IPS-18c (cell line): Measurements from ENCODE around the gene S100A16.
"Not testable (repeated sequence)": the region's sequence is repeated elsewhere in the genome, so short reads cannot be mapped to it uniquely, and the experiment has no call there.

Experiments
- H3K4me3 ChIP-seq: 2 replicates; pipeline ENCODE4 v1.7.0; 2013; ENCODE audit warnings: low read depth, mild to moderate bottlenecking, low read length, moderate library complexity; ENCODE audit not compliant: insufficient read depth
- H3K9me3 ChIP-seq: one replicate; pipeline ENCODE4 v1.6.1; 2013; ENCODE audit warnings: mild to moderate bottlenecking, low read length, moderate library complexity; ENCODE audit not compliant: control insufficient read depth, insufficient read depth

The S100A16 gene

DNA sequence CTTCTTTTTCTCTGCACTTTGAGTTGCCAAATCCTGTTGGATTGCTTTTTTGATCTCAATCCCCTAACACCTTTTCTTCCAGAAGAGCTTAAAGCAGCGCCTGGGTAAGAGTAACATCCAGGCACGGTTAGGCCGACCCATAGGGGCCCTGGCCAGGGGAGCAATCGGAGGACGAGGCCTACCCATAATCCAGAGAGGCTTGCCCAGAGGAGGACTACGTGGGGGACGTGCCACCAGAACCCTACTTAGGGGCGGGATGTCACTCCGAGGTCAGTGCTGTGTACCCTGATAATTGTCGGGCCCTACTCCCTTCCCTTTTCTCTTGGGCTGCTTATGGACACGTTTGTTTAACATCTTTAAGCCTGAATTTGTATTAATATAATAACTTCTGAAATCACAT, 29.2 kb upstream of the S100A16 start:
- Histone ChIP-seq H3K4me3 (no peak overlapping the region), H3K9me3 (no peaks in the 10 kb centered on the region)

DNA sequence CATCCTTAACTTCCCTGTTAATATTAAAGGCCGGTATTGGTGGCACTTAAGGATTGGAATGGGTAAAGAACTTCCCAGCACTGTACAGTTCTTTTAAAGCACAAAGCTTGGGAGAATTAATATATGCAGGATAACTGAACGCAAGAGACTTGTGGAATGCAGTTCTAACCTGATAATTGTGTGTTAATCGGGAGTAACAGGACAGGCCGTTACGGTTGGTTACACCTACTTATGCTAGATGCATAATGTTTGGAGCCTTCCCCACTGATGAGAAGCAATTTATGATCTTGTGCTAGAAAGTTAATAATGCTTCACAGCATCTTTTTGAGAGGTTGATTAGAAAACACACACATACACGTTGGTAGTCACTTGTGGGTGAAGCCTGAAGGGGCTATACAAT, 27.9 kb upstream of the S100A16 start:
- Histone ChIP-seq H3K4me3 (no peak overlapping the region), H3K9me3 (no peaks in the 10 kb centered on the region)

DNA sequence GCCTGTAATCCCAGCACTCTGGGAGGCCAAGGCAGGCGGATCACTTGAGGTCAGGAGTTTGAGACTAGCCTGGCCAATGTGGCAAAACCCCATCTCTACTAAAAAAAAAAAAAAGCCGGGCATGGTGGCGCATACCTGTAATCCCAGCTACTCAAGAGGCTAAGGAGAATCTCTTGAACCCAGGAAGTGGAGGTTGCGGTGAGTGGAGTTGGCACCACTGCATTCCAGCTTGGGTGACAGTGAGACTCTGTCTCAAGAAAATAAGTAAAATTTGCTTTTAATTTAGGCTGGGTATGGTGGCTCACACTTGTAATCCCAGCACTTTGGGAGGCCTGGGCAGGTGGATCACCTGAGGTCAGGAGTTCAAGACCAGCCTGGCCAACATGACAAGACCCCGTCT, 27.3 kb upstream of the S100A16 start:
- not testable (repeated sequence) for H3K4me3 ChIP-seq, H3K9me3 ChIP-seq

DNA sequence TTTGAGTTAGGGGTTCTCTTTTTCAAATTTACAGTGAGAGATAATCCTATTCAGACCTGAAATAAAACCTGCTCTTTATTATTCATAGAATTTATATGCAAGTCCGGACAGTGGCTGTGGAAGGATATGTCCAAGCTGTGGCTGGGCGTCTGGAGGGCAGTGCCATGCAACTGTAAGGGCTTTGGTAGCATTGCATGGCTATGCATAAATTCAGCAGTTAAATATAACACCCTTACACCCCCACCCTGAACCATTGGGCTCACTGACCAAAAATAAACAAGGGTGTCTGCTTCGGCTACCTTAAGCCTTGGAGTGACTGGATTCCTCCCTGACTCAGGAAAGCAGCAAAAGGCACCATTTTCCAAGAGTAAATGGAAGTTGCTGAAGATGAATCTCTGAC, 26.3 kb upstream of the S100A16 start:
- Histone ChIP-seq H3K4me3 (no peak overlapping the region), H3K9me3 (no peaks in the 10 kb centered on the region)

DNA sequence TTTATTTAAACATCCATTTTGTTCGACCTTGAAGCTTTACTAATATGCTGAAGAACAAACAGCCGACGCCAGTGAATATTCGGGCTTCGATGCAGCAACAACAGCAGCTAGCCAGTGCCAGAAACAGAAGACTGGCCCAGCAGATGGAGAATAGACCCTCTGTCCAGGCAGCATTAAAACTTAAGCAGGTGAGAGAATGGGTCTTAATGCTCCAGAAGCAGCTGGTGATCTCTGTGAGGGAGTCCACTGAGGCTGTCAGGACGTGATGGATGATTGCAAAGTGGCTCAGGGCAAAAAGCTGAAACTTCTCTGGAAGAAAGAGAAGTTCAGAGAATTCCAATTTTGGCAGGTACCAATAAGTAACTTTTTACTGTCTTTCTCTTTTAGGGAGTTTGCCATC, 25.3 kb upstream of the S100A16 start:
- Histone ChIP-seq H3K4me3 (no peak overlapping the region), H3K9me3 (no peaks in the 10 kb centered on the region)

DNA sequence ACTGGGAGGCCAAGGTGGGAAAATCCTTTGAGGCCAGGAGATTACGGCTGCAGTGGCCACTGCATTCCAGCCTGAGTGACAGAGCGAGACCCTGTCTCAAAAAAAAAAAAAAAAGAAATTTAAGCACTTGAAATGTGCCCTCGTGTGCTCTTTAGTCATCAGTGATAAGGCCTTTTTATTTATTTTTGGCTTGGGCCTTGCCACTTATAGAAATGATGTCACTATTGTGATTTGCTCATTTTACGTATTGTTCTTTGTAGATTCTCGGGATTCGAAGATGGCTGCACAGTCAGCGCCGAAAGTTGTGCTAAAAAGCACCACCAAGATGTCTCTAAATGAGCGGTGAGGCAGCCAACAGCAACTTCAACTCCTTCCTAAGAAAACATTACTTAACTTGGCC, 23.4 kb upstream of the S100A16 start:
- Histone ChIP-seq H3K4me3 (no peak overlapping the region), H3K9me3 (no peaks in the 10 kb centered on the region)

DNA sequence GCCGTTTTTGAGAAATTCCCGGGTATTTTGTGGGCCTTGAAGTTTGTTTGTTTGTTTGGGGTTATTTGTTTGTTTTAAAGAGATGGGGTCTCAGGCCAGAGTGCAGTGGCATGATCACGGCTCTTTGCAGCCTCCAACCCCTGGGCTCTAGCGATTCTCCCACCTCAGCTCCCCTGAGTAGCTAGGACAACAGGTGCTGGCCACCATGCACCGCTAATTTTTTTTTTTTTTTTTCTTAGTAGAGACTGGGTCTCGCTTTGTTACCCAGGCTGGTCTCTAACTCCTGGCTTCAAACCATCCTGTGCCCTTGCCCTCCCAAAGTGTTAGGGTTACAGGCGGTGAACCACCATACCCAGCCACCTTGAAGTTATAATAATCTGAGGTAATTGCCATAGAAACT, 22.9 kb upstream of the S100A16 start:
- no peak overlapping the region for H3K4me3 ChIP-seq

DNA sequence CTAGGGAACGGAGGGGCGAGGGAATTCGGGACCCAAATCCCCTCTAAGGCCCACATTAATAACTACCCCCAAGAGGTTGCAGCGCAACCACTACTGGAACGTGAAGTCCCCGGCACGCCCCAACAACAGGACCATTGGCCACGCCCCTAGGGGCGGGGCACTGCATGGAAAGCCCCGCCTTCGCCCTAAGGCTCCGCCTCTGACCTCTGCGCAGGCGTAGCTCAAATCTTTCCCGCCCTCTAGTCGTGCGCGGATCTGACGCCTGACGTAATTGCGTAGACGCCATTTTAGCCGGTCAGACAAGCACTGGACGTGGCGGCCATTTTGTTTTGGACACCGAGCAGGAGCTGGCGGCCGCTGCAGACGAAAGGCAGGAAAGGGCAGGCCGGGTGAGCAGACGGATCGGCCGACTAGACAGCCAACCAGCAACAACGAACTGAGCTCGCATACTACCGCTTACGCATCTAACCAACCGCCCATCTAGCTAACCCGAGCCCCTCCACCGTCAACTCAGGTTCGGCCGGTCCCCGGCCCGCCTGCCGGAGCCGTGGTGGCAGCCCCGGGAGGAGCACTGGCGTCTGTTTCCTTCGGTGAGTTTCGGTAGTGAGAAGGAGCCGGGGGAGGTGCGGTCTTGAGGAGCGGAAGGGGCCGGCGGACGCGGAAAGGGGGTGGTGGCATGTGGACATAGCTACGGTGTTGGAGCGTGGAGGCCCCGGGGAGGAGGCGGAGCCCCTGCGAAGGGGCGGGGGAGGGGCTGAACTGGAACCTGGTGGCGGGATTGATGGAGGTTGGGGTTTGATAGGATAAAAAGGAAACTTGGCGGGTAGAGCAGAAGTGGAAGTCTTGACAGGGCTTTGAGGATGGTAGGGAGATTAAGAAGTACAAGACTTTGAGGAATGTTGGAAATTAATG, 21.1 kb upstream of the S100A16 start, which contains the start of gene CHTOP:
TSS of gene CHTOP (plus strand) at position 313 of the 912 bp plus-strand sequence. CDS start 2,523 bp downstream, outside the sequence.
- H3K9me3 ChIP-seq, result no peaks in the 10 kb centered on the region
- peak within 1 kb of the TSS; percentile 100 for H3K4me3 ChIP-seq

More for the DNA sequence above, 22.9 kb upstream of the S100A16 start:
- no peaks in the 10 kb centered on the region for H3K9me3 ChIP-seq

DNA sequence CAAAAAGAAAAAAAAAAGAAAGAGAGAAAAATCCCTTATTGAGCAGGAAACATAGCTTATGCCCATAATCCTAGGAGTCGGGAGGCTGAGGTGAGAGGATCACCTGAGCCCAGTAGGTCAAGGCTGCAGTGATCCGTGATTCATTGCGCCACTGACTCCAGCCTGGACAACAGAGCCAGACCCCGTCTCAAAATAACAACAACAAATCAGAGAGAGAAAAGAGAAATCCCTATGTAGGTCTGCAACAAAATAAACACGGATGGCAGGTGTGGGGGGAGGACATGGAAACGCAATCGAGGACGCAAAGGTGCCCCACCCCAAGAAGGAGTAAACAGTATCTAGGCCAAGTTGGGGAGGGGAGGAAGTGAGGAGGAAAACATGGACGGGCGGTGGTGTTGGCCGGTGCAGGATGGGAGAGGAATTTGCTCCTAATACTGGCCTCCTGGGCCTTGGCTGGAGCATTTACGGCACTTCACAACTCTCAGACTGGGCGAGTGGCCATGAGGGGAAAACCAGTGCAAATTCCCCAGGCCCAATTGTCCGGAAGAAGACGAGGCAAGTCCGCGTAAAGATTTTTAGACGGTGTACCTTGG, 20.3 kb upstream of the S100A16 start:
- Histone ChIP-seq H3K4me3 (peak overlapping the region; percentile 22; the same call in 1 of the 2 replicates), H3K9me3 (peaks cover 2% of the 10 kb centered on the region)

DNA sequence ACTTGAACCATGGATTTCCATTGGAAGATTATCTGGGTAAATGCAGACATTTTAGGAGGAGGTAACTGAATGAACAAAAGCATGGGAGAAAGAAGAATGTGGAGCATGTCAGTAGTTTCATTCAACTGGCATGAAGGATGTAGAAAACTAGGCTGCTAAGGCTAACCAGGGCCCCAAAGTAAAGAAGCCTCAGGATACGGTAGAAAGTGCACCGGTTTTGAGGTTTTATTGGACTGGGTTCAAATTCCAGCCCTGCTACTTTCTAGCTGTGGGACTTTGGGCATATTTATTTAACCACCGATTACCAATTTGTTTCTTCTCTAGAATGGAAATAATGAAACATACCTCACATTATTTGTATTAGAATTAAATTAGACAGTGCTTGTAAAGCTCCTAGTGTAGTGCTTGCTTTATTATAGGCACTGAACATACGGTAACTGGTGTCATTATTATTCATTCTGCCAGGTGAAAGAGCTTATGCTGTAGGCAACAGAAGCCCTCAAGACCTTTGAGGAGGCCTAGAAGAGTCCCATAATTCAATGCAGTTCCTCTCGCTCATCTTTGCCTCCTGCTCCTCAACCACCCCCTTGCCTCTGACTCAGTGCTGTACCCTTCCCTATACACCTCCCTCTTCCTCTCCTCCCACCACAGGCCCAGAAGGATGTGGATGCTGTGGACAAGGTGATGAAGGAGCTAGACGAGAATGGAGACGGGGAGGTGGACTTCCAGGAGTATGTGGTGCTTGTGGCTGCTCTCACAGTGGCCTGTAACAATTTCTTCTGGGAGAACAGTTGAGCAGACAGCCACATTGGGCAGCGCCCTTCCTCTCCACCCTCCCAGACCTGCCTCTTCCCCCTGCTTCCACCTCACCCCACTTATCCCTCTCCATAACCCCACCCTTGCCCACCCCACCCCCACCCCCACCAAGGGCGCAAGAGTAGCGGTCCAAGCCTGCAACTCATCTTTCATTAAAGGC, 18.4 kb upstream of the S100A16 start:
- Histone ChIP-seq H3K4me3 (no peak overlapping the region), H3K9me3 (peaks cover 2% of the 10 kb centered on the region)

DNA sequence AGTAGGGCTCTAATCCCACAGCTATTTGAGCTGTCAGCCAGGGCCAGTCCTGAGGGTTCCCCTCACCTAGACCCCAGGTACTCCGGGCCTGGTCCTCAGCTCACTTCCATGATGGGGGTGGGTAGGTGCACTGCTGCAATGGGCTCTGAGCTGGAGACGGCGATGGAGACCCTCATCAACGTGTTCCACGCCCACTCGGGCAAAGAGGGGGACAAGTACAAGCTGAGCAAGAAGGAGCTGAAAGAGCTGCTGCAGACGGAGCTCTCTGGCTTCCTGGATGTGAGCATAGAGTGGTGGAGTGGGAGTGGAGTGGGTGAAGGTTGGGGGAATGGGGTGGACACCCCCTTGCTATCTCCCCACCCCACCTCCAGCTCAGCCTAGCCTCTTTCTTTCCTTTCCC, 17.4 kb upstream of the S100A16 start:
- Histone ChIP-seq H3K9me3 (peaks cover 2% of the 10 kb centered on the region), H3K4me3 (no peak overlapping the region)

DNA sequence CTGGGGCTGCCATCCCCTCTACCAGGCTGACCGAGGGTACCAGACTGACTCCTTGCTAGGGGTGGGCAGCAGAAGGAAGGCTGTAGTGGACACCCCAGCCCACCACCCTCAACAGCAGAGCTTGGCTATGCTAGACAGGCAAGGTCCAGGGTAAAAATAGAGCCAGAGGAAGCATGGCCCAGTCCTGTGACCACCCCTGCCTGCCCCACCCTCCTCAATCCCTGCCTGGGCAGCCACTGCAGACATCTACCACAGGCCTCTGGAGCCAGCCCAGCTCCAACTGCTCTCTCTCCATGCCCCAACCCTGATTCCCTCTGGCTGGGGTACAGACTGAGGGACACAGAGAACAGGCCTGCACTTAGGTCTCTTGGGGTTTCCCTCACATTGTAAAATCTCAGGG, 17.0 kb upstream of the S100A16 start:
- peaks cover 2% of the 10 kb centered on the region for H3K9me3 ChIP-seq
- H3K4me3 ChIP-seq, result no peak overlapping the region

DNA sequence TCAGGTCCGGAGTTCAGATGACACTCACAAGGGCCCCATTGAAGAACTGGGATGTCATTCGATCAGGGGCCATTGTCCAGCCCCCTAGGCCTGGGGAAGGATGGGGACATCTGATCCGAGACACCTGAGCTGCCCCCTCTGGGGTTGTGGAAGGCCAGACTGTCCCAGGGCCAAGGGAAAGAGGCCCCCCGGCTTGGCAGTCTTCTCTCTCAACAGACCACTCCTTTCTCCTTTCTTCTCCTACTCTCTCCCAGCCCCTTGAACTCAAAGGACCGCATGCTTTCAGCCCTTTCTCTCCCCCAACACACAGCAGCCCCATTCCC, 16.4 kb upstream of the S100A16 start:
- Histone ChIP-seq H3K4me3 (no peak overlapping the region), H3K9me3 (peaks cover 2% of the 10 kb centered on the region)

DNA sequence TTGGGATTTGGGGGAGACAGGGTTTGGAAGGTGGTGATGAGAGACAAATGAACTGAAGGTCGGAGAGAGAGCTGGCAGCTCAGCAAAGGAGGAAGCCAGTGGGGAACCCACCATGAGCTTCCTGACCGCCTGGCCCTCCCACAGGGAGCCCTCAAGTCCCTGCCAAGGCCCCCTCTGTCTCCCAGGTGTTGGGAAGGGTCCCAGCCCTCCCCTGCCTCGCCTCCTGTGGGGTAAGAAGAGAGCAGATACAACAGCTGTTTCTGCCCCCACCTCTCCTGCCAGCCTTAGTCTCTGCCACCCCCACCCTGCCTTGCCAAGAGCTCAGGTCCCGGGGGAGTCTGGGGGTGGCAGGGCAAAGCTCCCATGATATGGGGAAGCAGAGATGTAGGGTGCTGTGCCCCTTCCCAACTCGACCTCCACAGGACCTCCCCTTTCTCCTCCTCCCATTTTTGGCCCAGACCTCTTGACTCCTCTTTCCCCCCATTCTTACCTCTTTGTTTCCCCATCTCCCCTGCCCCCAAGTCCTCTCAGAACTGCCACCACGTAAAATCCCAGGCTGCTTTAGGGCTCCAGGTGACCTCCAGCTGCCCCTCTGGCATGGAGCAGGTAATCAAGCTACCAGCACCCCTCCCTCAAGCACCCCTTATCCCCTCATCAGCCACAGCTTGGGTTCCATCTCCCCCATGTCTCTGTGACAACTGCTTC, 15.9 kb upstream of the S100A16 start:
- Histone ChIP-seq H3K4me3 (no peak overlapping the region), H3K9me3 (peaks cover 2% of the 10 kb centered on the region)

DNA sequence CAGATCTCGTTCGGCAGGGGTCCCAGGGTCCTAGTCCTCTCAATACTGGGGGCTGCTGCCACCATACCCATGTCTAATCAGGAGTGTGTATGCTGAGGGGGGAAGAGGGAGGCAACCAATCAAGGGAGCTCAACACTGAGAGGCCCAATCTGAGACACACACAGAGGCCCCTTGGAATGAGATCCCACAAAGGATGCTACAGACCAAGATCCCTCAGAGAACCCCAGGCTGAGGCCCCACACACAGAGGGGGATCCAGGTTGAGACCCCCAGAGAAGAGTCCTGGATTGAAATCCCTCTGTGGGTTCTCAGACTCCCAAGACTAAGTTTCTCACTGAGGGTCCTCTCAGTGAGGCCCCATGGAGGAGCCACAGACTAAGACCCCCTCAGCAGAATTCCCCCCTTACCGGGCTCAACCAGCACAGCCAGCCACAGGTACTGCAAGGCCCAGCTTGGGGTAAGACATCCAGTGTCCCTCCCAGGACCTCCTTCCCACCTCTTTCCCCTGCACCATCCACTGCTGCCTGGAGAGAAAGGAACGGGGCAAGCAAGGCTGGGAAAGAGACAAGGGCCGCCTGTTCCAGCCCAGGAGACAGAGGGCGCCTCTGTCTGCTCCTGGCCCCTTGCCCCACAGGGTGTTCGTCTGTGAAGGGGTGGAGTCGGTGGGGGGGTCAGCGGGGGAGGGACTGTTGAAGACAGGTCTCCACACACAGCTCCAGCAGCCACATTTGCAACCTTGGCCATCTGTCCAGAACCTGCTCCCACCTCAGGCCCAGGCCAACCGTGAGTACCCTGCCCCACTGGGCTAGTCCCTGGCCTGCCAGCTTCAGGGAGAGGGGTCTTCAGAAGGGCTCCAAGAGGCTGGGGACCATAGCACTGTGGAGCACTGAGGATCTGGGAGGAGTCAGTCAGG, 15.0 kb upstream of the S100A16 start, which contains the start of gene S100A1:
TSS of gene S100A1 (plus strand) at position 720 of the 912 bp plus-strand sequence. CDS start 2,088 bp downstream, outside the sequence.
- Histone ChIP-seq H3K4me3 (peak within 1 kb of the TSS; percentile 95), H3K9me3 (peaks cover 2% of the 10 kb centered on the region)
